ENCODE results near the gene ZNG1E.
"Not testable (repeated sequence)": the region's sequence is repeated elsewhere in the genome, so short reads cannot be mapped to it uniquely, and the experiment has no call there.

Gene ZNG1E

GRCh38 chr9:65675589-65676021 lies at the start of gene ZNG1E:
TSS of gene ZNG1E (plus strand) at chr9:65675928. CDS start at chr9:65675977, 49 bp downstream.
- DNase-seq (ENCODE audit: low spot score); FAIRE-seq: not testable (repeated sequence)

GRCh38 chr9:65673579-65673978 lies 2.1 kb upstream of the ZNG1E start:
- not testable (repeated sequence) for DNase-seq (ENCODE audit: low spot score); FAIRE-seq

- not testable (repeated sequence) for FAIRE-seq; DNase-seq (ENCODE audit: low spot score)
These were observed 710 bp upstream of the ZNG1E start for GRCh38 chr9:65675018-65675417.

GRCh38 chr9:65676389-65676788 lies 661 bp downstream of the ZNG1E start:
- not testable (repeated sequence) for DNase-seq (ENCODE audit: low spot score); FAIRE-seq

- not testable (repeated sequence) for DNase-seq (ENCODE audit: low spot score); FAIRE-seq
These were observed 2.8 kb downstream of the ZNG1E start for GRCh38 chr9:65678533-65678932.

GRCh38 chr9:65703550-65703949 lies 27.8 kb downstream of the ZNG1E start:
- DNase-seq (ENCODE audit: low spot score); FAIRE-seq: not testable (repeated sequence)

GRCh38 chr9:65714445-65714844 lies 38.7 kb downstream of the ZNG1E start:
- not testable (repeated sequence) for FAIRE-seq; DNase-seq (ENCODE audit: low spot score)

- not testable (repeated sequence) for DNase-seq (ENCODE audit: low spot score); FAIRE-seq
These were observed 61.4 kb downstream of the ZNG1E start, which contains the start of gene FOXD4L4 for GRCh38 chr9:65737096-65737564. TSS of gene FOXD4L4 (plus strand) at chr9:65737146. CDS start at chr9:65737146, 0 bp downstream.

GRCh38 chr9:65738133-65738532 lies 62.4 kb downstream of the ZNG1E start:
- not testable (repeated sequence) for FAIRE-seq; DNase-seq (ENCODE audit: low spot score)

All from urothelium cell line (cell line).